Measurements from ENCODE around the gene BMP7. TPM values are rescaled to one million over a fixed set of nuclear protein-coding genes. Genes with fewer than 3 reads are reported as not detected.

BMP7 gene
- total RNA-seq, 3 donors from 2014 or later: 1.7 to 2.8 (median 2.0) TPM

DNA sequence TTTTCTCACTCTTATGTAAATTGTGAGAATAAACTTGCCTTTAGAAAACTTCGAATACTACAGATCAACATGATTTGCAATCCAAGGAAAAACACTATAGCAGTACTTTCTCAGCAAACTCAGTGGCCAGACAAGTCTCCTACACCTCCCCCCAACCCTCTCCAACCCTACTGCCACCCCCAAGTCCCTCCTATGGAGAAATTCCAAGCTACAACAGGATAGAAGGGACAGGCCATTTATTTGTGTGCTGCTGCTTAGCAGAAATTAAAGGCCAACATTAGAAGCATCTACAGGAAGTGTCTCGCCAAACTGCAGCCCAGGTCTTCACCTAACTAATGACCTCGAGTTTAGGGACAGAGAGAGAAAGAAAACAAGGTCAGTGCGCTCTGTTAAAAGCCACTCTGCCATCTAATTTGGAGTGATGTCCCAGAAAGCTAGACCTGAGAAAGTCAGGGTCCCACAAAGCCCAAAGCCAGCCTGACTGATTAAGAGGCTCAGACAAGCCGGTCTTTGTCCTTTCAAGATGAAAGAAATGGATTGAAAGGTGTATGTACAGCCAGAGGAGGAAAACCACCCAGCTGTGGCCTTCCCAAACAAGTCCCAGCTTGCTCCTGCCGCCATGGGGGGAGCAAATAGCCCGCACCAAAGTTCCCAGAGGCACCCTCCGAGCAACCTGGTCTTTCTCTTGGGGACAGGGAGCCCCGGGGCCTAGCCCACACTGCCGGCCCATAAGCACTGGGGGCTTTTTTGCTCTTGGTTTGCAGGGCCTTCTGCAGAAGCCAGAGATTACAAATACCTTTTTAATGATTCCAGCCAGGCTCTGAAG, 3.4 kb downstream of the BMP7 start:
- DNase-seq: no peak
- Histone ChIP-seq H3K4me1 (ENCODE audit: low read depth) (peaks cover 3% of the 10 kb centered on the region), H3K4me3 (no peak overlapping the region), H3K36me3 (ENCODE audit: low read depth) (no peaks in the 10 kb centered on the region), H3K9me3 (no peaks in the 10 kb centered on the region)
- TF ChIP-seq, protein P1, sequence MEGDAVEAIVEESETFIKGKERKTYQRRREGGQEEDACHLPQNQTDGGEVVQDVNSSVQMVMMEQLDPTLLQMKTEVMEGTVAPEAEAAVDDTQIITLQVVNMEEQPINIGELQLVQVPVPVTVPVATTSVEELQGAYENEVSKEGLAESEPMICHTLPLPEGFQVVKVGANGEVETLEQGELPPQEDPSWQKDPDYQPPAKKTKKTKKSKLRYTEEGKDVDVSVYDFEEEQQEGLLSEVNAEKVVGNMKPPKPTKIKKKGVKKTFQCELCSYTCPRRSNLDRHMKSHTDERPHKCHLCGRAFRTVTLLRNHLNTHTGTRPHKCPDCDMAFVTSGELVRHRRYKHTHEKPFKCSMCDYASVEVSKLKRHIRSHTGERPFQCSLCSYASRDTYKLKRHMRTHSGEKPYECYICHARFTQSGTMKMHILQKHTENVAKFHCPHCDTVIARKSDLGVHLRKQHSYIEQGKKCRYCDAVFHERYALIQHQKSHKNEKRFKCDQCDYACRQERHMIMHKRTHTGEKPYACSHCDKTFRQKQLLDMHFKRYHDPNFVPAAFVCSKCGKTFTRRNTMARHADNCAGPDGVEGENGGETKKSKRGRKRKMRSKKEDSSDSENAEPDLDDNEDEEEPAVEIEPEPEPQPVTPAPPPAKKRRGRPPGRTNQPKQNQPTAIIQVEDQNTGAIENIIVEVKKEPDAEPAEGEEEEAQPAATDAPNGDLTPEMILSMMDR (IDR thresholded peaks at IDR 0.05): no peak
- intact Hi-C loops (cut with DNase I, micrococcal nuclease): no loop called here
- ATAC-seq: no peak

DNA sequence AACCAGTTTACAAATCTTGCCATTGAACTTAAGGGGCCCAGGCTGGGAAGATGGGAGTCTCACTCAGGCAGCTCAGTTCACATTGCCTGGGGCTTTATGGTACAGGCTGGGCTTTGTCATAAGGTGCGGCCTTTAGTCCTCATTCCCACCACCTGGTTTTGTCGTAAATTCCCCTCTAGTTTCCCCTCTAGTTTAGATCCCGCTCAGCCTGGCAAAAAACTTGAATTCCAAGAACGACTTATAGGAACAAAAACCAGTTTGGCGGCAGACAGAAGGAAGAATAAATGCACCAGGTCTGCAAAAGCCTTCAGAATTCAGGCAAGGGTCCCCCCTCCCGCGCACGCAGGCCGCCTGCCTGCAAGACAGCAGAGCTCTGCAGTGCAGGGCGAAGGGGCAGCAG, 4.1 kb downstream of the BMP7 start:
- TF ChIP-seq, protein P1 (IDR thresholded peaks at IDR 0.05): no peak
- H3K4me1 ChIP-seq (ENCODE audit: low read depth): peaks cover 3% of the 10 kb centered on the region
- no peaks in the 10 kb centered on the region for H3K36me3 ChIP-seq (ENCODE audit: low read depth)
- DNase-seq (no peak), ATAC-seq (no peak)
- intact Hi-C loops (cut with DNase I, micrococcal nuclease): no loop called here
- H3K9me3 ChIP-seq: no peaks in the 10 kb centered on the region
- no peak overlapping the region for H3K4me3 ChIP-seq

DNA sequence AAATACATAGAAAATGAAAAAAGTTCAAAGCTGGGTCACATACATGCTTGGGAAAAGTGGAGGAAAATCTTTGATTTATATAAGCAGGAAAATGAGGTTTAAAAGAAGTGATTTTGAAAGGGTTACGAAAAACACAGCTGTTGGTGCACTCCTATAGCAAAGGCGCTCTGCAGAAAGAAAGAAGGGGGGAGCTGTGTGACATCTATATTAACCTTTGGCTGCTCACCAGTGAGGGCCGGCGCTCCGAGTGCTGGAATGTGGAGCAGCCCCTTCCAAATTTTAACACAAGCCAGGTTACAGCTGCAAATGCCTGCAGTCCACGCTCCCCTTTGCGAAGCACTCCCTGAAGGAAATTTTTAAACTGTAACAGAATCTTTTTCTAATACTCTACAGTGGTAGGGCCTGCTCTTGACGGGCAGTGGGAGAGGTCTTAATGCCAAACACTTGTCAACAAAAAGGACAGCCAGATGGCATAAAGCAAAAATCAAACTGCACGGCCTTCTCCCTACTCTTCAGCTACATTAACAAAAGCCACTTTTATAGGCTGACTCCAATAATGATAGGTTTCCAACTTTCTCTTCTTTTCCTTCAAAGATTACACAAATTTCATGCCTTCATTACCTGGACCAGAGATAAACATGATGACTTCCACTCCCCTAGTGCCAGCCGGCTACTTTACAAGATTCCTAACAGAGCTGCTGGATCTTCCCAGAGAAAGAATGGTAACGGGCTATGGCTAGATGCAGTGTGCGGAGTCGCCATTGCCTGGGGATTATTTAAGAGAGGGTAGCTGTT, 4.8 kb downstream of the BMP7 start:
- TF ChIP-seq, protein P1 (IDR thresholded peaks at IDR 0.05): no peak
- intact Hi-C loops (cut with DNase I, micrococcal nuclease): no loop called here
- H3K4me3 ChIP-seq: no peak overlapping the region
- peaks cover 3% of the 10 kb centered on the region for H3K4me1 ChIP-seq (ENCODE audit: low read depth)
- no peak for ATAC-seq
- H3K9me3 ChIP-seq: no peaks in the 10 kb centered on the region
- H3K36me3 ChIP-seq (ENCODE audit: low read depth): no peaks in the 10 kb centered on the region
- DNase-seq: no peak

DNA sequence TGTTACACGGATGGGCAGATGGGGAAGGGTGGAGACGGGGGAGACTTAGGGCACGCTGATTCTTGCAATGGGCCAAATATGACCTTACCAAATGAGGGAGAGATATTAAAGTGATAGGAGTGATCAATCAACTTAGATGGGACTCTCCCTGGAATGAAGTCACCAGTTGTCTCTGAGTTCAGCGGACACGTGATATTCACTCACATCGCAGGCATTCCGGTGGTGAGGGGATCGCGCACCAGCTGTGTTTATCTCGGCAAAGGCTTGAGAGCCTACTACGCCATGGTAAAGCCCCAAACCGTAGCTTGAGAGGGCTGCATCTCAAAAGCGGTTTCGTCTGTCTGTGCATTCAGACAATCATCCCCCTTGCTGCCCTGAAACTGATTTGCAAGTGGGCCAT, 5.5 kb downstream of the BMP7 start:
- no peak for DNase-seq
- ATAC-seq: no peak
- Histone ChIP-seq H3K4me1 (ENCODE audit: low read depth) (no peaks in the 10 kb centered on the region), H3K4me3 (no peak overlapping the region), H3K9me3 (no peaks in the 10 kb centered on the region), H3K36me3 (ENCODE audit: low read depth) (no peaks in the 10 kb centered on the region)
- TF ChIP-seq, protein P1 (IDR thresholded peaks at IDR 0.05): no peak
- intact Hi-C loops (cut with DNase I, micrococcal nuclease): no loop called here

DNA sequence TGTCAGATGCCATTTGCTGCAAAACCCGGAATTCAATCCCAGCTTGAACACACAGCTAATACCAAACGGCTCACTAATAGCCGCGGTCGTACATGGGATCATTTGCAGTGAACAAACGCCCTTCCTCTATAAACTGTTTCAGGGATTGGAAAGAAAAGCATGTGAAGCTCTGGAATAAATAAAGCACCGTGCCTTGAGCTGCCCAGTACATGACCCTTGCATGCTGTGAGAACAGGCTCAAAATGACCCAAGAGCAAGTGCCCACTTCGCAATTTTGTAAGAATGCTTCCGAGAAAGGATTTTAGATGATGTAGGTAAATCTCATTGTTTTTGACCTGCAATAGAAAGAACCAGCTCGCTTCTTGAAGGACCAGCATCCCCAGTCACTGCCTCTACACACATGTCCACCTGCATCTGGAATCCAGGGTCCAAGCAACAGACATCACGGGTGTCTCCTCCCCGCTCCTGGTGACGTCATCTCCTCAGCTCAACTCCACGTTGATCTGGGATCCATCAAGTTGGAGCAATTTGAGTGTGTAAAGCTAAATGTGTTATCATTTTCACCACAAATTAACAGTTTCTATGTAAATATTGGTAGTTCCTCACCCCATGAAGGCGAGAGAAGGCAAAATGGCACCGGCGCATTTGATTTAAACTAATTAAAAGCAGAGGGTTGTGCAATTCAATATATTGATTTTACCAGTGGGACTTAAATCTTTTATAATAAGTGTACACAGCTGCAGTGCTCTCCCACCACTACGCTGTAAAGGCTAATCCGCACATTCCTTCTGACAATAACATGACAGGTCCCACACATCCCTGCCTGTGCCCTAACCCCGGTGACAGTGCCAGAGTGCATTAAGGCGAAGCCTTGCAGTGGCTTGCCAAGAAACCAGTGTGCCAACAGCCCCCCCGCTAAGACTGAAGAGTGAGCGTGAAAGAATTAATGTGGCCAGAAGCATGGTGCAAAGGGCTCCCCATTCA, 6.2 kb downstream of the BMP7 start:
- intact Hi-C loops (cut with DNase I, micrococcal nuclease): no loop called here
- DNase-seq (no peak), ATAC-seq (no peak)

More for the DNA sequence above, 6.2 kb downstream of the BMP7 start:
- H3K9me3 ChIP-seq: no peaks in the 10 kb centered on the region
- TF ChIP-seq, protein P1 (IDR thresholded peaks at IDR 0.05): no peak
- H3K36me3 ChIP-seq (ENCODE audit: low read depth): no peaks in the 10 kb centered on the region
- no peaks in the 10 kb centered on the region for H3K4me1 ChIP-seq (ENCODE audit: low read depth)
- H3K4me3 ChIP-seq: no peak overlapping the region

All from mucosa of descending colon (tissue), 3 donors.